Upper lobe of left lung (tissue), 4 donors: ENCODE measurements around the gene RBMX.

Source experiments
- POLR2A ChIP-seq, 4 donors: fragments of 450-650 bp; IDR thresholded peaks; one replicate each; pipeline ENCODE4 v1.5.1; 2016 to 2017; ENCODE audit warnings: antibody characterized with exemption in 4 of 4, mild to moderate bottlenecking in 2 of 4
- POLR2AphosphoS5 ChIP-seq, 2 donors: sonication (generic); formaldehyde crosslinking; IDR thresholded peaks; one replicate each; pipeline ENCODE4 v1.5.1; 2017; ENCODE audit warnings: antibody characterized with exemption in 2 of 2

- TF ChIP-seq POLR2A (IDR thresholded peaks at IDR 0.05) = no peak
- TF ChIP-seq POLR2AphosphoS5 (IDR thresholded peaks at IDR 0.05) = no peak
Observed at GRCh38 chrX:136851526-136851925, 29.0 kb downstream of the RBMX start.
